ENCODE results near the gene AUP1. TPM values are rescaled to one million over a fixed set of nuclear protein-coding genes. Genes with fewer than 3 reads are reported as not detected.
A peak's percentile ranks its signal among the peaks of the same experiment; 100 is the strongest.

AUP1 gene
- total and polyA plus RNA-seq, 10 of the 15 experiments (the other 5 are each of a cell fraction or from before 2014, with no cell fraction given), result 39.1 to 215 (median 138) TPM

GRCh38 chr2:74551942-74552913, 22.7 kb upstream of the AUP1 start:
- peak overlapping the region; percentile 95 for H3K4me3 ChIP-seq
- H3K9ac ChIP-seq (ENCODE audit: control insufficient read depth, insufficient read depth, low read length), result peak overlapping the region; percentile 96
- no peak for FAIRE-seq
- peak overlapping the region; percentile 95 for H3K4me2 ChIP-seq (ENCODE audit: control insufficient read depth, insufficient read depth)
- CTCF ChIA-PET, result interaction anchor here (0.6 to 14.3 kb wide), 8 partner anchors 10 to 43 kb away, joined by 4 to 115 read pairs (median 8); partner anchors contain the start of genes AUP1, DQX1 and HTRA2
- RAD21 ChIA-PET (ENCODE audit: unreplicated experiment), result interaction anchor here (1.8 to 8.6 kb wide), 6 partner anchors 12 to 71 kb away, joined by 5 to 96 read pairs (median 38); partner anchors contain the start of genes AUP1 and HTRA2
- H3K79me2 ChIP-seq (ENCODE audit: control insufficient read depth, insufficient read depth, low read length), result peaks cover 90% of the 10 kb centered on the region
- H3K9me3 ChIP-seq (replicated peaks; ENCODE audit: control insufficient read depth, insufficient read depth, low read length), result no peaks in the 10 kb centered on the region; the same call in 2 of the 3 replicates
- under 1% methylated on average over 21 of the region's 21 CpGs for WGBS (ENCODE audit: insufficient coverage, insufficient replicate concordance, low lambda C conversion rate, missing lambda C conversion rate)
- ATAC-seq, result peak; percentile 38
- BruUV-seq (replicated peaks), result no TSS peak
- H3K27me3 ChIP-seq (replicated peaks in 1 of 2; ENCODE audit: control insufficient read depth in 2 of 2, insufficient read depth in 2 of 2, low read length in 1 of 2), result no peaks in the 10 kb centered on the region
- H4K20me1 ChIP-seq (ENCODE audit: control insufficient read depth, insufficient read depth), result no peaks in the 10 kb centered on the region
- in situ Hi-C loops (cut with MboI) (no loop called here), intact Hi-C loops (cut with micrococcal nuclease; ENCODE audit: unreplicated experiment) (loop anchor here (2.0 kb wide), 1 partner anchor 33 kb away; no protein-coding TSS in a partner anchor)
- SMC1A ChIA-PET (ENCODE audit: uncharacterized antibody, unreplicated experiment), result interaction anchor here (0.5 to 6.8 kb wide), 10 partner anchors 13 to 144 kb away, joined by 3 to 106 read pairs (median 16); partner anchors contain the start of genes AUP1, HTRA2 and PCGF1
- no peak for DNase-seq (ENCODE audit: low read depth, low spot score)
- peaks cover 1 to 6% of the 10 kb centered on the region in 2 experiments; a peak in 2 of 4 replicates for H3K36me3 ChIP-seq (ENCODE audit: control insufficient read depth in 2 of 2, insufficient read depth in 2 of 2, low read length in 1 of 2)
- peak overlapping the region; percentile 93 for H3K27ac ChIP-seq (ENCODE audit: control insufficient read depth, insufficient read depth)
- peak overlapping the region; percentile 43 for H2AFZ ChIP-seq (ENCODE audit: control insufficient read depth, low read depth, low read length)
- POLR2A ChIA-PET, result interaction anchor here (1.3 to 17.8 kb wide), 5 partner anchors 13 to 102 kb away, joined by 3 to 441 read pairs (median 9); partner anchors contain the start of genes AUP1, HTRA2, PCGF1 and SEMA4F
- peaks cover 33% of the 10 kb centered on the region for H3K4me1 ChIP-seq (ENCODE audit: control insufficient read depth, insufficient read depth, low read length)
- TF ChIP-seq SMAD5 (IDR thresholded peaks at IDR 0.05; ENCODE audit: low read depth) (peak; percentile 39; the same call in 1 of the 2 replicates), TAF1 (IDR thresholded peaks at IDR 0.05; ENCODE audit: borderline replicate concordance, low read depth, low read length) (0 out of 2 replicates have a peak, but pooled peaks have one; percentile 11), ZNF217 (IDR thresholded peaks at IDR 0.05) (peak; percentile 38; the same call in 1 of the 2 replicates), EED (IDR thresholded peaks at IDR 0.05; ENCODE audit: low read depth) (peak; percentile 44), NRF1 (conservative IDR thresholded peaks at IDR 0.05; ENCODE audit: low read depth, low read length) (no peak), REST (IDR thresholded peaks at IDR 0.05; ENCODE audit: low read depth, low read length) (no peak), TCF12 (IDR thresholded peaks at IDR 0.05; ENCODE audit: low read depth, low read length) (peak; percentile 84), CBFB (IDR thresholded peaks at IDR 0.05; ENCODE audit: low read depth) (0 out of 2 replicates have a peak, but pooled peaks have one; percentile 19), PAX5 (IDR thresholded peaks at IDR 0.05; ENCODE audit: borderline replicate concordance, low read depth, low read length) (peak; percentile 92), NR2C1 (IDR thresholded peaks at IDR 0.05) (no peak), LARP7 (IDR thresholded peaks at IDR 0.05) (0 out of 2 replicates have a peak, but pooled peaks have one; percentile 46), BCL11A (IDR thresholded peaks at IDR 0.05; ENCODE audit: low read depth, low read length) (peak; percentile 43; the same call in 1 of the 2 replicates), MEF2B (IDR thresholded peaks at IDR 0.05; ENCODE audit: partially characterized antibody, poor library complexity, severe bottlenecking) (peak; percentile 40), YBX1 (IDR thresholded peaks at IDR 0.05) (no peak)
- TF ChIP-seq, protein P1, sequence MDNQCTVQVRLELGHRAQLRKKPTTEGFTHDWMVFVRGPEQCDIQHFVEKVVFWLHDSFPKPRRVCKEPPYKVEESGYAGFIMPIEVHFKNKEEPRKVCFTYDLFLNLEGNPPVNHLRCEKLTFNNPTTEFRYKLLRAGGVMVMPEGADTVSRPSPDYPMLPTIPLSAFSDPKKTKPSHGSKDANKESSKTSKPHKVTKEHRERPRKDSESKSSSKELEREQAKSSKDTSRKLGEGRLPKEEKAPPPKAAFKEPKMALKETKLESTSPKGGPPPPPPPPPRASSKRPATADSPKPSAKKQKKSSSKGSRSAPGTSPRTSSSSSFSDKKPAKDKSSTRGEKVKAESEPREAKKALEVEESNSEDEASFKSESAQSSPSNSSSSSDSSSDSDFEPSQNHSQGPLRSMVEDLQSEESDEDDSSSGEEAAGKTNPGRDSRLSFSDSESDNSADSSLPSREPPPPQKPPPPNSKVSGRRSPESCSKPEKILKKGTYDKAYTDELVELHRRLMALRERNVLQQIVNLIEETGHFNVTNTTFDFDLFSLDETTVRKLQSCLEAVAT (IDR thresholded peaks at IDR 0.05), result peak; percentile 74; the same call in 1 of the 2 replicates

All from GM12878 (cell line).